HL-60 (cell line): ENCODE measurements around the gene PERM1.
A peak's percentile ranks its signal among the peaks of the same experiment; 100 is the strongest.

ENCODE experiments used
- DNase-seq, 2 experiments: peaks; one replicate each; pipeline ENCODE4 v3.0.0-alpha.2; 2010 to 2020; ENCODE audit warnings: low read depth in 1 of 2, low spot score in 1 of 2
- H3K27ac ChIP-seq: fragments of 250-450 bp; sonication (Bioruptor Pico); replicated peaks from 2 replicates; pipeline ENCODE4 v1.5.1; 2020; ENCODE audit warnings: mild to moderate bottlenecking, moderate library complexity
- H3K27me3 ChIP-seq: fragments of 250-450 bp; sonication (Bioruptor Pico); 2 replicates; pipeline ENCODE4 v1.5.1; 2021; ENCODE audit warnings: mild to moderate bottlenecking, moderate library complexity; ENCODE audit not compliant: insufficient read depth, poor library complexity, severe bottlenecking
- H3K4me3 ChIP-seq: replicated peaks from 2 replicates; pipeline ENCODE4 v1.5.1; 2011; ENCODE audit warnings: mild to moderate bottlenecking, control low read depth, low read length; ENCODE audit not compliant: insufficient read depth
- CTCF ChIP-seq: IDR thresholded peaks from one replicate; pipeline ENCODE4 v1.5.1; 2011; ENCODE audit warnings: low read length, control low read depth, inconsistent platforms; ENCODE audit not compliant: insufficient read depth
- GABPA ChIP-seq: IDR thresholded peaks from 2 replicates; pipeline ENCODE4 v1.6.1; 2012; ENCODE audit warnings: low read depth
- POLR2AphosphoS5 ChIP-seq: IDR thresholded peaks from 2 replicates; pipeline ENCODE4 v1.6.1; 2012; ENCODE audit warnings: low read depth
- REST ChIP-seq: IDR thresholded peaks from 2 replicates; pipeline ENCODE4 v1.6.1; 2012; ENCODE audit warnings: low read depth; ENCODE audit not compliant: insufficient replicate concordance
- SPI1 ChIP-seq: IDR thresholded peaks from 2 replicates; pipeline ENCODE4 v1.6.1; 2012; ENCODE audit warnings: low read depth, mild to moderate bottlenecking, borderline replicate concordance

Gene PERM1

DNA sequence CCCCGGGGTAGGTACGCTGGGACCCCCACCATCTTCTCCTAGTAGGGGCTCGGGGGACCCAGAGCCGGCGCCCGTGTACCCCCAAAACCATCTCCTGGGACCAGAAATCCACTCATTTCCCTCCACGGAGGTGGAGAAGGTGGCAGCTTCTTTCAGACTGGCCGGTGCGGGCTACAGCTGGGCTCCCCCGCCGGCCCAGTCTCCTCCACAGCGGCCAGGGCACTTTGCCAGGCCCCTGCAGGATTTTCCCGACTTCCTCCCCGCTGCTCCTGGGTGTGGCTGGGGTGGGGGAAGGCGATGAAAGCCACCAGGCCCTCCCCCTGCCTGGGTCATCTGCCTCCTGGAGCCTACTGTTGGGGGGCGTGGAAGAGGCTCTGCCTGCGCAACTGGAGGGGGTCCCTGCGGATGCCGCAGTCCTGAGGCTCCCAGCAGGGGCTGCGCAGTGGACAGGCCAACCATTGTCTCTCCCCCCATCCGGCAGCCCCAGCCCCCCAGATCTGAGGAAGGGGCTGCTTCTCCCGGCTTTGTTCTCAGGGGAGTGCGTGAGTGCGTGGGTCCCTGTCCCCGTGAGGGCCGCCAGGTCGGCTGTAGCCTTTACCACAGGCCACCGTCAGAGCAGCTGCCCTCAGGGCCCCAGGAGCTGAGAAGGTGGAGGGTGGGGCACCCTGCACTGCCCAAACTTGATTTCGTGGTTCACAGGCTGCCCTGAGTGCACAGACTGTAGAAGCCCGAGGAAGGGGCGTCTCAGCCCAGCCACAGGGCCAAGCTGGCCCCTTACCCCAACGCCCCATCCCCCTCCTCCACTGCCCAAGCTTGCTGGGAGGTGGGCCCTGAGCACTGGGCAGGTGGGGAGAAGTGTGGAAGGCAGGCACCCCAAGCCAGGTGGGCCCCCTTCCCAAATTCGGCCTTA is 39.4 kb upstream of the PERM1 start:
- peak; percentile 11; the same call in 1 of the 2 replicates for TF ChIP-seq SPI1
- no peak for TF ChIP-seq CTCF
- H3K27ac ChIP-seq, result no peak overlapping the region

DNA sequence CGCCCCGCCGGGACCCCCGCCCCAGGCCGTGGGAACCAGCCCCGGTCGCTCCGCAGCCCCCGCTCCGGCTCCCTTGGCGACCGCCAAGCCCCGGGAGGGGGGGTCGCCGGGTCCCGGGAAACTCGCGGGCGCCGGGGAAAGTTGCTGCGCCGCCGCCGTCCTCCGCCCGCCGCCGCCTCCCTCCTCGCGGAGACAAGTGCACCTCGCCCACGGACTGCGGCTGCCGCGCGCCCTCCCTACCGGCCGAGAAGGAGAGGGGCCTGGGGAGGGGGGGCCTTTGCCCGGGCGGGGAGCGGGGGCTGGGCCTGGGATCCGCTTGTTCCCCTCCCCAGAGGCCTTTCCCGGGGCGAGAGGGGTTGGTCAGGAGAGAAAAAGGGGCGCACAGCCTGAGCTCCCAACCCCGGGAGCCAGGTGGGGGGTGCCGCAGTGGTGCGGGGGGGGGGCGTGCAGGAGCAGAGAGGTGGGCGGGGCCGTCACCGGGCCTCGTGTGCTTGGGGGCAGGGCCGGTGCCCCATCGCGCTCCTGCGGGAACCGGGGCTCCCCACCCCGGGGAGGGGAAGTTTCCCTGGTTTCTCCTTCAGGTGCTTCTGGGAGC is 38.6 kb upstream of the PERM1 start:
- no peak for DNase-seq
- no peak for TF ChIP-seq GABPA
- no peak for TF ChIP-seq REST
- TF ChIP-seq CTCF, result no peak
- TF ChIP-seq POLR2AphosphoS5, result no peak
- no peak for TF ChIP-seq SPI1
- H3K27me3 ChIP-seq, result peaks cover 21% of the 10 kb centered on the region
- H3K4me3 ChIP-seq, result peak overlapping the region; percentile 47
- H3K27ac ChIP-seq, result no peak overlapping the region

More for the DNA sequence above, 39.4 kb upstream of the PERM1 start:
- Histone ChIP-seq H3K27me3 (peaks cover 21% of the 10 kb centered on the region), H3K4me3 (no peak overlapping the region)
- no peak for DNase-seq

DNA sequence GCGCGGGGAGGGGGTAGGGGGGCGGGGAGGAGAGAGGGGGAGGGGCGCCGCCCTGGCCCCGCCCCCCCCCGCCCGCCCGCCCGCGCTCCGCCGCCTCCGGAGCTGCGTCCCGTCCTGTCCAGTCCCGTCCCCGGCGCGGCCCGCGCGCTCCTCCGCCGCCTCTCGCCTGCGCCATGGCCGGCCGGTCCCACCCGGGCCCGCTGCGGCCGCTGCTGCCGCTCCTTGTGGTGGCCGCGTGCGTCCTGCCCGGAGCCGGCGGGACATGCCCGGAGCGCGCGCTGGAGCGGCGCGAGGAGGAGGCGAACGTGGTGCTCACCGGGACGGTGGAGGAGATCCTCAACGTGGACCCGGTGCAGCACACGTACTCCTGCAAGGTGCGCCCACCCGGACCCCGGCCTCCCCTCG is 38.1 kb upstream of the PERM1 start, which contains the start of gene AGRN:
AGRN (plus strand) TSS at position 121 of the 405 bp plus-strand sequence; CDS start at position 174, 53 bp downstream.
- DNase-seq, result no peak
- TF ChIP-seq SPI1 (no peak), GABPA (no peak), REST (no peak), POLR2AphosphoS5 (no peak), CTCF (no peak)
- Histone ChIP-seq H3K27ac (no peak within 1 kb of the TSS), H3K4me3 (peak within 1 kb of the TSS; percentile 47), H3K27me3 (peaks cover 21% of the 10 kb centered on the region)
